ENCODE measurements around the gene CSNK1E. TPM values are rescaled to one million over a fixed set of nuclear protein-coding genes. Genes with fewer than 3 reads are reported as not detected.

CSNK1E gene
- total RNA-seq, 6 experiments from 2014 or later = 19.9 to 41.8 (median 27.4) TPM

DNA sequence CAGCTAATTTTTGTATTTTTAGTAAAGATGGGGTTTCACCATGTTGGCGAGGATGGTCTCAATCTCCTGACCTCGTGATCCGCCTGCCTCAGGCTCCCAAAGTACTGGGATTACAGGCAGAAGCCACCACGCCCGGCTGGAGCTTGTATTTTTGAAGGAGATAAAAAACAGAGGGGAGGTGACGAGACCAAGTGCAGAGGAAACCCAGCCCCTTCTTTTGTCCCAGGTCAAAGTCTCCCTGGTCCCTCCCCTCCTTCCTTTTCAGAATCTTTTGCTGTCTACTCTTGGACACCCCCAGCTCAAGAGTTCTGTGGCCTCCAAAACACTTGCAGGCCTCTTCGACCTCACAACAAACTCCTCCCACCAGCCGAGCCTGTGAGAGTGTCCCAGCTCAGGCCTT, 32.2 kb downstream of the CSNK1E start:
- WGBS (ENCODE audit: insufficient coverage, low coverage, low lambda C conversion rate, missing lambda C conversion rate) = 76% methylated on average over 8 of the region's 8 CpGs
- no peak for ATAC-seq
- no peaks in the 10 kb centered on the region for H3K9me3 ChIP-seq

DNA sequence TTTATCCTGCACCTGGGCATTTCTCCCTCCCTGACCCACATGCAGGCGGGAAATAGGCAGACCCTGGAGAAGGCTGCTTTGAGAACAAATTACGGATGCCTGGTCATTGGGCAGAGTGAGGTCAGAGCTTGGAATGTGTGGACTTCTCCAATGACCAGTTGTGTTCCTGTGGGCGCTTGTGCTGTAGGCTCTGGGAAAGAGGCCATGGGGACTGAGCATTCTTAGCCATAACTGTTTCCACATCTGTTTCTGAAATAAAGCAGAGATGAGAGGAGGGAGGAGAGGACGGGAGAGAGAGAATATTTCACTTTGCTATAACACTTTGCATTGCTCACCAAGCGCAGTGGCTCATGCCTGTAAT, 33.2 kb downstream of the CSNK1E start:
- no peak overlapping the region for H3K4me3 ChIP-seq
- DNase-seq (no peak), ATAC-seq (peak; percentile 30 to 39 (median 34))
- TF ChIP-seq POLR2A (IDR thresholded peaks at IDR 0.05) = no peak
- TF ChIP-seq, protein P1, sequence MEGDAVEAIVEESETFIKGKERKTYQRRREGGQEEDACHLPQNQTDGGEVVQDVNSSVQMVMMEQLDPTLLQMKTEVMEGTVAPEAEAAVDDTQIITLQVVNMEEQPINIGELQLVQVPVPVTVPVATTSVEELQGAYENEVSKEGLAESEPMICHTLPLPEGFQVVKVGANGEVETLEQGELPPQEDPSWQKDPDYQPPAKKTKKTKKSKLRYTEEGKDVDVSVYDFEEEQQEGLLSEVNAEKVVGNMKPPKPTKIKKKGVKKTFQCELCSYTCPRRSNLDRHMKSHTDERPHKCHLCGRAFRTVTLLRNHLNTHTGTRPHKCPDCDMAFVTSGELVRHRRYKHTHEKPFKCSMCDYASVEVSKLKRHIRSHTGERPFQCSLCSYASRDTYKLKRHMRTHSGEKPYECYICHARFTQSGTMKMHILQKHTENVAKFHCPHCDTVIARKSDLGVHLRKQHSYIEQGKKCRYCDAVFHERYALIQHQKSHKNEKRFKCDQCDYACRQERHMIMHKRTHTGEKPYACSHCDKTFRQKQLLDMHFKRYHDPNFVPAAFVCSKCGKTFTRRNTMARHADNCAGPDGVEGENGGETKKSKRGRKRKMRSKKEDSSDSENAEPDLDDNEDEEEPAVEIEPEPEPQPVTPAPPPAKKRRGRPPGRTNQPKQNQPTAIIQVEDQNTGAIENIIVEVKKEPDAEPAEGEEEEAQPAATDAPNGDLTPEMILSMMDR (IDR thresholded peaks at IDR 0.05) = no peak
- H3K9me3 ChIP-seq = no peaks in the 10 kb centered on the region
- intact Hi-C loops (cut with DNase I) = no loop called here
- no peak overlapping the region for H3K27ac ChIP-seq
- peaks cover 0 to 13% (median 0%) of the 10 kb centered on the region in 4 donors for H3K4me1 ChIP-seq
- 79% methylated on average over 5 of the region's 5 CpGs for WGBS (ENCODE audit: insufficient coverage, low coverage, low lambda C conversion rate, missing lambda C conversion rate)
- H3K27me3 ChIP-seq = no peaks in the 10 kb centered on the region
- H3K36me3 ChIP-seq = no peaks in the 10 kb centered on the region

More for the DNA sequence above, 32.2 kb downstream of the CSNK1E start:
- no peak overlapping the region for H3K27ac ChIP-seq
- peaks cover 0 to 13% (median 0%) of the 10 kb centered on the region in 4 donors for H3K4me1 ChIP-seq
- no peak for DNase-seq
- TF ChIP-seq POLR2A (IDR thresholded peaks at IDR 0.05) = no peak
- no peaks in the 10 kb centered on the region for H3K36me3 ChIP-seq
- no peak overlapping the region for H3K4me3 ChIP-seq
- no peaks in the 10 kb centered on the region for H3K27me3 ChIP-seq
- intact Hi-C loops (cut with DNase I) = no loop called here

DNA sequence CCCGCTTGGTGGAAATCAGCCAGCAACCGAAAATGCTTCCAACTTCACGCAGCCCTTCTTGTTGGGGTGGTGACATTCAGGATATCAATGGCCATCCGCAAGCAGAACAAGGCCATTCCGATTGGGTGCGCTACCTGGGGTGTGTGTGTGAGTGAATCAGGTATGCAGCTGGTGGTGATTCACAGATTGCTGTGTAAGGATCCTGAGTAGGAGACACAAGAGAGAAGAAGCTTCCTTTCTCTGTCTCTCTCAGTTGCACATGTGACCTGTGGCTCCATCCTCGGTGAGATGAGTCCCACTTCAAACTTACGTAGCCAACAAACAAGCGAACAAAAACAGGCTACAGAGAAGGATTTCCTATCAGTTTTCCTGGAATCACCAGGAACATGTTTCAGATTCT, 34.8 kb downstream of the CSNK1E start:
- WGBS (ENCODE audit: insufficient coverage, low coverage, low lambda C conversion rate, missing lambda C conversion rate) = 87% methylated on average over 8 of the region's 9 CpGs
- no peak overlapping the region for H3K27ac ChIP-seq
- intact Hi-C loops (cut with DNase I) = no loop called here

DNA sequence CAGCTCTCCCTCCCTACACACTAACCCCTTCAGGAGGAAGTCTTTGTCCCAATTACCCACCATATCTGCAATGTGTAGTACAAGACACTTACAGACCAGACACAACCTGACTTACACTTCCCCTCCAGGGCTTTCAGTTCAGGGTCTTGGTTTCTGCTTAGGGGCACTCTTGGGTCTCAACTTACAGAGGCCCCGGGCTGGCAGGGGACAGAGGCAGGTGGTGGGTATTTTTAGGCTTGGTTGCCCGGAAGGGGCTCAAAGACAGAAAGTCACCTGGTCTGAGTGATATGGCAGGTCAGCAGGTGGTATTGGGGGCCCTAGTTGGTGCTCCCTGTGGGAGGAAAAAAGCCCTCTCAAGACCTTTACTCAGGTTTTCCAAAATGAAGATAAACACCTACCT, 41.1 kb downstream of the CSNK1E start:
- intact Hi-C loops (cut with DNase I) = no loop called here
- no peaks in the 10 kb centered on the region for H3K27me3 ChIP-seq
- no peak overlapping the region for H3K4me3 ChIP-seq
- peaks cover 0 to 8% (median 0%) of the 10 kb centered on the region in 4 donors for H3K4me1 ChIP-seq
- no peak for DNase-seq
- WGBS (ENCODE audit: insufficient coverage, low coverage, low lambda C conversion rate, missing lambda C conversion rate) = 74% methylated on average over 2 of the region's 2 CpGs
- H3K27ac ChIP-seq = no peak overlapping the region
- H3K36me3 ChIP-seq = no peaks in the 10 kb centered on the region
- TF ChIP-seq POLR2A (IDR thresholded peaks at IDR 0.05) = no peak
- TF ChIP-seq, protein P1 (IDR thresholded peaks at IDR 0.05) = no peak
- no peak for ATAC-seq
- H3K9me3 ChIP-seq = no peaks in the 10 kb centered on the region

More for the DNA sequence above, 34.8 kb downstream of the CSNK1E start:
- ATAC-seq (no peak), DNase-seq (no peak)
- Histone ChIP-seq H3K36me3 (no peaks in the 10 kb centered on the region), H3K27me3 (no peaks in the 10 kb centered on the region), H3K4me3 (no peak overlapping the region), H3K9me3 (no peaks in the 10 kb centered on the region), H3K4me1 (peaks cover 0 to 13% (median 0%) of the 10 kb centered on the region in 4 donors)
- TF ChIP-seq, protein P1 (IDR thresholded peaks at IDR 0.05) = no peak
- no peak for TF ChIP-seq POLR2A (IDR thresholded peaks at IDR 0.05)

DNA sequence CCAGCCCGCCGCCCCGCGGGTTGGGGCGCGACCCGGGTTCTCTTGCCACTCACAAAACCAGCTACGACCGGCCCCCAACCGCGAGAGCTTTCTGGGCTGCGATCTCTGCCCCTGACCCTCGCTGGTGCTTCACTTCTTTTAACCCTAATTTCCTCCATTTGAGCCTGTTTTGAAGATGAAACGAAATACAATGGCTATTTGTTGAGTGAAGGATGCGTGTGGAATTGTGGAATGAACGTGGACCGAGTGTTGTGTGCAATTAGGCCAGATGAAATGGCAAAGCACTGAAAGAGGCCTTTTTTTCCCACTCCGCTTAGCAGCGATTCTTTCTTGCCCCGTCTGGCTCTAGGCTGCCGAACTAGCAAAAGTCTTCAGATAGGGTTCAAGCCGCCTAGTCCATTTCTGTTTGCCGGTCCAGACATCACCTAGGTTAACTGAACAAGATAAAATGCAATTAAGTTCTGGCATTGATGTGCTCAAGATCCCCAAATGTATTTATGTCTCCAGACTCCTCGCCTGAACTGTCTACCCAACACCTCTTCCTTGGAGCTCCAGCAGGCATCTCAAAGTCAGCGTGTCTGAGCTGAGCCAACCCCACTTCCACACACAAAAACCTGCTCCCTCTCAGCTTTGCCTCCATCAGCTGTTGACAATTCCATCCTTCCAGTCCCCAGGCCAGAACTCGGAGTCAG, 44.0 kb downstream of the CSNK1E start:
- 28% methylated on average over 19 of the region's 26 CpGs for WGBS (ENCODE audit: insufficient coverage, low coverage, low lambda C conversion rate, missing lambda C conversion rate)
- ATAC-seq = peak in 2 of 4 donors; percentile 4 to 7
- intact Hi-C loops (cut with DNase I) = no loop called here

More for the DNA sequence above, 44.0 kb downstream of the CSNK1E start:
- Histone ChIP-seq H3K36me3 (no peaks in the 10 kb centered on the region), H3K27ac (peak overlapping the region; percentile 84 to 91 (median 85)), H3K4me3 (peak overlapping the region; percentile 95 to 98 (median 95)), H3K27me3 (no peaks in the 10 kb centered on the region), H3K9me3 (no peaks in the 10 kb centered on the region), H3K4me1 (peaks cover 0 to 8% (median 0%) of the 10 kb centered on the region in 4 donors)
- no peak for DNase-seq
- TF ChIP-seq POLR2A (IDR thresholded peaks at IDR 0.05) = no peak
- TF ChIP-seq, protein P1 (IDR thresholded peaks at IDR 0.05) = no peak
